ENCODE measurements around the gene CACNG8.
"Not testable (repeated sequence)": the region's sequence is repeated elsewhere in the genome, so short reads cannot be mapped to it uniquely, and the experiment has no call there.

CACNG8 gene

GRCh38 chr19:53994811-53995210 is 32.1 kb downstream of the CACNG8 start:
- no peak for DNase-seq

DNA sequence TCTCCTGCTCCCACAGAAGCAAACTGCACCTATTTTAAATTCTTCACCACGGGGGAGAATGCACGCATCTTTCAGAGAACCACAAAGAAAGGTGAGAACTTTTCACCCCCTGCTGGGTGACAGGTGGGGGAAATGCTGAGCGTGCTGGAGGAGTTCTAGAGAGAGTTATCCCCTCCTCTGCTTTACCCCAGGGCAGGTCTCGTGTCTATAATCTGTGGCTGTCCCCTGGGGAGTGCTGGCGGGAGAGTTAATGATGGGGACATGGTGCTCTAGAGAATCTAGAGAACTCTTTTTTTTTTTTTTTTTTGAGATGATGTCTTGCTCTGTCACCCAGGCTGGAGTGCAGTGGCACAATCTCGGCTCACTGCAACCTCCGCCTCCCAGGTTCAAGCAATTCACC is 35.5 kb downstream of the CACNG8 start:
- no peak for DNase-seq

GRCh38 chr19:53999694-54000093 is 37.0 kb downstream of the CACNG8 start:
- no peak for DNase-seq

DNA sequence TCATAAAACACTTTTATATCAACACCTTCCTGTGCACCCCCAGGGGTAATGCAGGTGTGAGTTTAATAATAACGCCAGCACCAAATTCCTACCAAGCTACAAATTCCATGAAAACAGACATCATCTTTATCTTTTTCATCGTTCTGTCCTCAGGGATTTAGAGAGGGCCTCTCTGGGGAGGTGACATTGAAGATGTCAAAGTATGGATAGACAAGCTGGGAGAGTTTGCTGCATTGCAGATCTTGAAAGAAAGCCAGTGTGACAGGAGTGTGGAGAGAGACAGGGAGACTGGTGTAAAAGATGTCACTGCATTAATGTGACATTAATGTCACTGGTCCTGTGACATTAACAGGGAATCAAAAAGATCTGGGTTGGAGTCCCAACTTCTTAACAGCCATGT is 38.8 kb downstream of the CACNG8 start:
- DNase-seq: no peak

DNA sequence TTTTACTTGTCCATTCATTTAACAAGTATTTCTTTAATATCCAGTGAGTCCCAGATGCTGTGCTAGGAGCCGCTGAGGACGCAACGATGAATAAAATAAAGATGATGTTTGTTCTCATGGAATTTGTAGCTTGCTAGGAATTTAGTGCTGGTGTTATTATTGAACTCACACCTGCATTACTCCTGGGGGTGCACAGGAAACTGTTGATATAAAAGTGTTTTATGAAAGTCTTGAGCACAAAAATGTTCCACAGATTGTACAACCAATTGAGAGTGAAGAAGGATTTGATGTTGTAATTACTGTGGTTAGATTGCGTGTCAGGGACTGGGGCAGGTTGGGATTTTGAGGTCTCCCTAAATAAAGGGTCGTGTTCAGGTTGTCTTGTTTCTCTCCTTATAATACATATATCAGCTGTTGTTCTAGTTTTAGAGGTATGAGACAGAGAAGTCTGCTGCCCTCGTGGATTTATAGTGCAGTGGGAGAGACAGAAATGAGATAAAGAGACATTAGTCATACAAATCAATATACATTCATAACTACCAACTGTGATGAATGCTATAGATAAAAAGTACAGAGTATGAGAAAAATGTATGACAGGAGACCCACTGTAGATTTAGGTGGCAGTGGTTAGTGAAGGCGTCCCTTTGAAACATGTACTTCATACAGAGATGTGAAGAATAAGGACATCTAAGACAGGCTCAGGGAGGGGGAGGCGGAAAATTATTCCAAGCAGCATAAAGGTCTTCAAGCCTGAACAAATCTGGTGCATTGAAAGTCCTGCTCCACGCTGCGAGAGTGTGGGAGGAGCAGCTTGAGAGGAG is 40.0 kb downstream of the CACNG8 start:
- DNase-seq: no peak

- DNase-seq: peak; percentile 3 to 21
Measured at GRCh38 chr19:54009440-54009839, 46.7 kb downstream of the CACNG8 start.

- no peak for DNase-seq
Measured at GRCh38 chr19:54010474-54010873, 47.7 kb downstream of the CACNG8 start.

DNA sequence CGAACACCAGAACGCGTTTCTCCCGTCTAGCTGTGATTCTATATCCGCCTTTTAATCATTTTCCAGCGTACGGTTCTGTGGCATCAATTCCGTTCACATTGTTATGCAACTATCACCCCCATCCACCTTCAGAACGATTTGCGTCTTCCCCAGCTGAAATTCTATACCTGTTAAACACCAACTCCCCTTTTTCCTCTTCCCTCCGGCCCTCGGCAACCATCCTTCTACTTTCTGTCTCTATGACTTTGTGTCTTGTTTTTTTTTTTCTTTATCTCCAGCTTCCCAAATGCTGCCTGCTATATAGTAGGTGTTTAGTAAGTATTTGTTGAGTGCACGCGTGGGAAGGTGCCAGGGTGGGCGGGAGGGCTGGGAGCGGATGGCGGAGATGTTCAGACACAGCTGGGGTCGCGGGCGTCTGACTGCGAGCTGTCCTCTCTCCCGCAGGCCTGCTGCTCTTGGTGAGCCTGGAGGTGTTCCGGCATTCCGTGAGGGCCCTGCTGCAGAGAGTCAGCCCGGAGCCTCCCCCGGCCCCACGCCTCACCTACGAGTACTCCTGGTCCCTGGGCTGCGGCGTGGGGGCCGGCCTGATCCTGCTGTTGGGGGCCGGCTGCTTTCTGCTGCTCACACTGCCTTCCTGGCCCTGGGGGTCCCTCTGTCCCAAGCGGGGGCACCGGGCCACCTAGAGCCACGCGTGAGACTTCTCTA is 48.9 kb downstream of the CACNG8 start:
- DNase-seq: no peak

DNA sequence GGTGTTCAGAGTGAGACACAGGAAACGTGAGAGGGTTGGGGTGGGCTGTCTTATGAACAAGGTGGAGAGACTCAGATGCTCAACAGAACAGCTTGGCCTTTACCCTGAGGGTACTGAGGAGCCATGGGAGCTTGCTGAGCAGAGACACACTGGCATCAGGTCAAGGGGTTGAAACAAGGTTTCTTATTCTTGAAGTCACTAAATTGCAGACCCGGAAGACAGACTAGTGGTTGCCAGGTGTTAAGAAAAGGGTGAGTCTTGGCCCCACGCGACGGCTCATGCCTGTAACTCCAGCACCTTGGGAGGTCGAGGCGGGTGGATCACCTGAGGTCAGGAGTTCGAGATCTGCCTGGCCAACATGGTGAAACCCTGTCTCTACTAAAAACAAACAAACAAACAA is 51.1 kb downstream of the CACNG8 start:
- DNase-seq: no peak

DNA sequence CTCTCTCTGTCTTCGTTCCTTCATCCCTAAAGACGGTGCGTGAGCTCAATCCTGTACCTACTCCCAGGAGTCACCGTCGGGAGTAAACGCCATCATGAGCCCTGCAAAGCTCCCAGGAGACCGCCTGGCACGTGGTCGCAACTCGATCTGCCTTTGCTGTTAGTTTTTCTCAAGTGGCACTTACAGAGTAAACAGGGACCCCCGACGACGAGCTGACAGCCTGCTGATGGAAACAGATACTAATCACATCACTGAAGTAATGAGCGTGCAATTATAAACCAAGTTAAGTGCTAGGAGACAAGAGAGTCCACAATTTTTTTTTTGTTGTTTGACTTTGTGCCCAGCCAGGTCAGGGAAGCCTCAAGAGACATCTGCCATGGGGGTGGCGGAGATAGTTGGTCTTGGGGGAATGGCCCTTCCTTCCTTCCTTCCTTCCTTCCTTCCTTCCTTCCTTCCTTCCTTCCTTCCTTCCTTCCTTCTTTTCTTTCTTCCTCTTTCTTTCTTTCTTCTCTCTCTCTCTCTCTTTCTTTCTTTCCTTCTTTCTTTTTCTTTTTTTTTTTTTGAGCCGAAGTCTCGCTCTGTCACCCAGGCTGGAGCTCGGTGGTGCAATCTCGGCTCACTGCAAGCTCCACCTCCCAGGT is 52.3 kb downstream of the CACNG8 start:
- DNase-seq: no peak

- no peak for DNase-seq
Measured at GRCh38 chr19:54017261-54017660, 54.5 kb downstream of the CACNG8 start.

DNA sequence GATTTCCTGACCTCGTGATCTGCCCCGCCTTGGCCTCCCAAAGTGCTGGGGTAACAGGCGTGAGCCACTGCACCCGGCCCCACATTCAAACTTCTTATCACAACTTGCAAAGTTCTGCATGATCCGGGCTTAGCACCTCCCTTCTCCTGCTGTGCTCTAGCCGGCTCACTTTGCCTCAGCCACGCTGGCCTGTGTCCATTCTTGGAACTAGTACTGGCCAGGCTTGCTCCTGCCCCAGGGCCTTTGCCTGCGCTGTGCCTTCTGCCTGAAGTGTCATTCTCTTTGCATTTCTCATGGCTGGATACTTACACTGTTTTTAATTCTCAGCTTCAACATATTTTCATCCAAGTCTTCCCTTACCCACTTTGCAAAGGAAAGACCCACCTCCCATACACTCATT is 58.6 kb downstream of the CACNG8 start:
- DNase-seq: no peak

- no peak for DNase-seq
Measured at GRCh38 chr19:54021932-54022331, 59.2 kb downstream of the CACNG8 start.

DNA sequence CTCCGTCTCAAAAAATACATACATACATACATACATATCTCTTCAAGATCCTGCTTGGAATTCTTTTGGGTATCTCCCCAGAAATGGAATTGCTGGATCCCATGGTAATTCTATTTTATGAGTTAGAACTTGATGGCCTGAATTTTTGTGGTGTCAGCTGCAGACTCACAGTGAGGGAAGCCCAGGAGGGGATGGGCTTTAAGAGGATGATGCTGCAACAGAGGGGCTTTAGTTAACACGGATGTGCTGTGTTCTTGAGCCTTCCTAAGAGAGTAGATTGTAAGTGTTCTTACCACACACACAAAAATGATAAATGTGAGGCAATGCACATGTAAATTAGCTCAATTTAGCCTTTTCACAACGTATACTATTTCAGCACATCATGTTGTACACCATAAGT is 60.5 kb downstream of the CACNG8 start:
- DNase-seq: no peak

- DNase-seq: no peak
Measured at GRCh38 chr19:54024660-54025059, 61.9 kb downstream of the CACNG8 start.

DNA sequence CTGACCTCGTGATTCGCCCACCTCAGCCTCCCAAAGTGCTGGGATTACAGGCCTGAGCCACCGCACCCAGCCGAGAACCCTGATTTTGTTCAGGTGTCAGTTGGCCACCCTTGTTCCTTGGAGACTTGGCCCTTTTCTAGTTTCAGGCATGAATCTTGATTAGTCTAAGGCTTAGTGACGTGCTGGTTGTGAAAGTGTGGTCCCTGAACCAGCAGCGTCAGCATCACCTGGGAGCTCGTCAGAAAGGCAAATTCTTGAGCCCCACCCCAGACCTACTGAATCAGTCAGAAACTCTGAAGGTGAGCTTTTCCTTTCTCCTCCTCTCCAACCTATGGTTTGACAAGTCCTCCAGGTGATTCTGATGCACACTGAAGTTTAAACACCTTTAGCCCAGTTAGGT is 63.9 kb downstream of the CACNG8 start:
- DNase-seq: no peak

GRCh38 chr19:54029301-54029700 is 66.6 kb downstream of the CACNG8 start:
- DNase-seq: no peak

GRCh38 chr19:54029930-54030490 is 67.3 kb downstream of the CACNG8 start:
- DNase-seq: peak; percentile 68 to 73

DNA sequence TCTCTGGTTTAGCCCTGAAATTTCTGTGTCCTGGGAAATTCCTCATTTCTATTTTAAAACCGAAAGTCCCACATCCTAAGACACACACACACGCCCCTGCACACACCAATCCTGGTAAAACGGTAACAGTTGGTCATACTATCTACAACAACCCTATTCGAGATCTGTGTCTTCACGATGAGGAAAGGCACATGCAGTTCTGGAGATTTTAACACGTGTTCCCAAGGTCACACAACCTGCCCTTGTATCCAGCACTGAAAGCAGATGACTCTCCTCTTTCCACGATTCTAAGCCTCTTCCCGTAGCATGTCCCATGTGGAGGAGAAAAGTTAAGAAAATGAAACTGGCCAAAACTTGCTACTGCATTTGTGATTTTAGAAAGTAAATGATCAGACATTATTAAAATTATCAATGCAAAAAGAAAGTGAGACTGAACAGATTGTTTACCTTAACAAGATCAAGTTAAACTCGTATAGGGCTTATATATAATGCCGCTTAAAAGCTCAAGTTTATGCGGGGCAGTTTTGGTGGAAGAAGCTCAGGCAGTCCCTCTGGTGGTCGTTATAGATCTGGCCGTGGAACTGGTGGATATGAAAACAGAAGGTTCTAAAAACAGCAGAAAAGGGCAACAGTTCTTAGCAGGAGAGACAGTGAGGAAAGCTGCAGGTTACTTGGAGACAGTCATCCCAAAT is 68.3 kb downstream of the CACNG8 start:
- DNase-seq: no peak

DNA sequence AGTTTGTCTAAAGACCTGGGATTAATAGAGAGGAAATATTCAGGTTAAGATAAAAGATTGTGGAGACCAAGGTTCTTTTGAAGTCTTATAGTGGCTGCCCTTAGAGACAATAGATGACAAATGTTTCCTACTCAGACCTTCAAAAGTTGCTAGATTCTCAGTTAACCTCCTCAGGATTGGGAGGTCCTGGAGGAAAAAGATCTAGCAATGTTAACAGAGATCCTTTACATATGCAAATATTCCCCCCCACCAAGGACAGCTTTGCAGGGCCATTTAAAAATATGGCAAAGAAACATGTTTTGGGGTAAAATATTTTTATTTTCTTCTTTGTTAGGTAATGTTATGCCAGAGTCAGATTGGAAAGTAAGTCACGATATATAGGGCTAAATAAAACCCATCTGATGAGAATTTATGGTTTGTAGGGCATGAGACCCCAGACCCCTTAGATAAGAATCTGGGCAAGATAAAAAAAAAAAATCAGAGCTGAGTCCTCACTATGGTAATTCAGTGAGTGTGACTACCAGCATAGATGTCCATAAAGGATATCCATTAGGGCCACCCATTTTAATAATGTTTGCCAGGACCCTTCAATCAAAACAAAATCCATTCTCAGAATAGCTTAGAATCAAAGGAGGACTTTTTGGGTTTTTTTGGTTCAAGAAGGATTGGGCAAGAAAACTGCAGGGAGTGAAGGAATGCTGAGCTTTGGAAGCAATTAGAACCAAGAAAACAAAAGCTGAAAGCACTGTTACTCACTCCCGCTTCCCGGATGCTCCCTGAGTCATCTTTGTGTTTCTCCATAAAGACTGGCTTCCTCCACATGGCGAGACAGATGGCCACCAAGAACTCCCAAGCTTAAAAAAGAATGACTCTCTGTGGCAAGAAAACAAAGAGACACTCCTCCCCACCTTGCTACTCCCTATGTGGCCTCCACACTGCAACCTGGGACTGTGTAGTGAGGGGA is 72.8 kb downstream of the CACNG8 start:
- DNase-seq: no peak

DNA sequence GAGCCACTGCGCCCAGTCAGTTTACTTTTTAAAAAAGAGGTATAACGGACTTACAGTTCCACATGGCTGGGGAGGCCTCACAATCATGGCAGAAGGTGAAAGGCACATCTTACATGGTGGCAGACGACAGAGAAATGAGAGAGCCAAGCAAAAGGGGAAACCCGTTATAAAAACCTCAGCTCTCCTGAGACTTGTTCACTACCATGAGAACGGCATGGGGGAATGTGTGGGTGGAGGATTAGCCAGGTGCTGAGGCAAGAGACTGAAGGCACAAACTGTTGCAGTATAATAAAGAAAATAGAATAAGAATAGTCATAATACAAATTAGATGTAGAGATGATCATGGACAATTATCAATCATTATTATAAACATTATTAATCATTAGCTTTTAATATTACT is 73.8 kb downstream of the CACNG8 start:
- DNase-seq: not testable (repeated sequence)
